HG03175 (cell line): ENCODE measurements around the gene MOCOS.

Experiments used
- ATAC-seq: cut with Tn5 transposase; IDR thresholded peaks from one replicate; pipeline ENCODE4 v1.9.1; 2021; ENCODE audit warnings: mild to moderate bottlenecking, moderate library complexity; ENCODE audit not compliant: unreplicated experiment

The MOCOS gene

DNA sequence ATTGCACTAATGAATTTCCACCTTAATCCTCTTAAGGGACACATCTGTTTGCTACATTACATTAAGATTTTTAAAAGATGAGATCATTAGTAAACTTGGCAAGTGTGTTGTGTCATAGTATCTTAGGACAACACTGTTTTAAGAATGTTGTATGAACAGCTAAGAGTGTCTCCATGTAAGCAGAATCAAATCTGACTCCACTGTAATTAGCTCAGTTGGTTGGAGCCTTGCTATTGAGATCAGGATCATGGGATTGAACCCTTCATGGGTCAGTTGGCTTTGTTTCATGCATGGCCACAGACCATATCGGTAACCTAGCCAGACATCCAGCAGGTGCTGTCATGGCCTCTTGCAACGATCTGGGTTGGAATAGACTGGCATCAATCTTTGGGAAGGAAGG is 115.4 kb downstream of the MOCOS start:
- no peak for ATAC-seq

DNA sequence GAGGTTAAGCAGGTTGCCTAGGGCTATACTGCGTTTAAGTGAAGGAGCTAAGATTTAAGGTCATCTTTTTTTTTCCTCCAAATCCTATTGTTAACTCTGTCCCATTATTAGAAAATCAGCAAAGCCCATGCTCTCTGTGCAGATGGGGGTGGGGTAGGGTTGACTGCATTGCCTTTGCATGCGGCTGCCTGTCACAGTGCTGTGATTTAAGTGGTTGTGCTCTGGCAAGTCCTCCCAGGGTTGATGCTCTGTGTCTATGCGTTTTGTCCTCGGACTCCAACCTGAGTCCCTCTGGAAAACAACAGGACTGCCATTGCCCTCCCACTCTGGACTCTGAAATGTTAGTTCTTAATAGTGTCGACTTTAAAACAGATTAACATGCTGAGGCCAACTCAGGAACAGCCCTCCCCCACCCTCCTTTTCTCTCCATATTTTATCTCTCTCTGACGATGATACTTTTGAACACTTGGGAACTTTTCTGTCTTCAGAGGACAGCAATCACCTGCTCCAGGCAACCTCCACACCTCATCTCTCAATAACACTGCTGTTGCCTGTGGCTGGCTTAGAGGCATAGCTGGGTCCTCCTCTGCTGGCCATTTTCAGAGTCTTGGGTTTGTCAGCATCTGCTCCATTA is 116.0 kb downstream of the MOCOS start:
- ATAC-seq: no peak

DNA sequence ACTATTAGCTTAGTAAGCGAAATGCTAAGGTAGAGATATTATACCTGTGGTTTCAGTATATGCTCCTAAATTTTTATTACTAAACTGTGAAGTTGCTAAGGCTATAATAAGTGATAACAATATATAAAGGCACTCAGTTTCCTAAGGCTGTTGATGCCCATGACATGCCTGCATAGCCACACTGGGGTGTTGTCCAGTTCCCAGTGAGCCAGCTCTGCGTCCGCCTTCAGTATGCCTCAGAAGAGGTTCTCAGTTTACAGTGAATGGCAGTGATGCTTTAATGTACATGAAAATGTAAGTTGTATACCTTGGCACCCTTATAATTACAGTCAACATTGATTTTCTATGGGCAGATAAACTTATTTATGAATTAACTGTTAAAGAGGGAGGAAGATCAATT is 117.4 kb downstream of the MOCOS start:
- ATAC-seq: no peak

DNA sequence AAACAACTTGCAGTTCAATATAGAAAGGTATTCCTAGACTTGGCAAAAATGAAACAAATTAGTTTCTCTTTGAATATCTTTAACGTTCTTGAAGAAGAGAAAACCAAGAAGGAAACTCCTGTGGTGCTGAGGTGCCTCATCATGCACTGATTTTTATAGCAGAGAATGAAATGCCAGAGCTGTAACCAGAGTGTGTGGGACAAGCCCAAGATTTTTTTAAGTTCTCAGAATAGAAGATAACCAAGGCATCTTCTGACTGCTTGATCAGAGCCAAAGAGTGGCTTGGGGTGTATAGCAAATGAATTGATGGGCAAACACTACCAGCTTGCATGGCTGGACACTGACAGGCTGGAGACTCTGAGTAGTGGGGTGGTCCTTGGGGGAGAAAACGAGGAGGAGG is 118.1 kb downstream of the MOCOS start:
- ATAC-seq: no peak

DNA sequence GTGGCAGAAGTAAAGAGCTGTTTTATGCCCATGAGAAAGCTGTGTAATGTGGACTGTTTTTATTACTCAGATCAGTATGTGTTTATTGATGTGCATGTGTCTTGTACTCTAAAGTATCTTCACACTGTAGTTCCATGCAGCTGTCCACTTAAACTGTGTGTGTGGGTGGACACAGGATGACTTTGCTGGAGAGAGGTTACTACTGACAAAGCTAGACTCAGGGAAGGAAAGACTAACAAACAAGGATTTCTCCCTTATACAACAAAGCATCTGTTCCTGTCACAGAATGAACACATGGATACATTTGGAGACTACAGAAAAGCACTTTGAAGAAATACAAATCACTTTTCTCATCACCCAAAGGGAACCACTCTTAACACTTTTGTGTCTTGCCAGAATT is 120.2 kb downstream of the MOCOS start:
- ATAC-seq: no peak

DNA sequence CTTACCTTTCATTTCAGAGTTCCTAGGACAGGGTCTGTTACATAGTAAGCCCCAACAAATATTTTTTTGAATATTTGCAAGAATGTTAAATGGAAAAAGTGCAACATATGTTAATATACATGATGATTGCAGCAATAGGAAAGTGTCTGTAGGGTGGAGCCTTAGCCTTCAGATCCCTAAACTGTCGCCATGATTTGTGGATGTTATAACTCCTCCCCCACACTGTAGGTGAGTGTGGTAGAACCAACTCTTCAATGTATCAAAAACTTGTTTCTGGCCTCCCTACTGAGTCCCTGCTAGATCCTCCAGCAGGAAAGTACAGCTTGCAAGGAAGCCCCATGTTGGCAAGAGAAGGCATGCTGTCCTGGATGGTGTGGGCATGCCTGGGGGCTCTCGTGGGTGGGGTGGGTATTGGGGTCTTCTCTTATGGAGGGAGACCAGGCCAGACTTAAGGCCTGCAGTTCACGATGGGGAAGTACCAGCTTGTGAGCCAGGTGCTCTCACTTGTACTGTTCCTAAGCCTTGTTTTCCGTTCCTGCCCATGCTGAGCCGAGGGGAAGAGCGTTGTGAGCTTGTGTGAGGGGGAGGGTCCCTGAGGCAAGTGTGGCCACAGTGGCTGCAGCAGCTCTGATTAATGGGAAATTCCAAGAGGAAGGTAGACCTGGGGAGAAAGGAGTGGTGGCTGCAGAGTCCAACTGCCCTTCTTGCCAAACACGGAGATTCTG is 121.6 kb downstream of the MOCOS start:
- no peak for ATAC-seq

DNA sequence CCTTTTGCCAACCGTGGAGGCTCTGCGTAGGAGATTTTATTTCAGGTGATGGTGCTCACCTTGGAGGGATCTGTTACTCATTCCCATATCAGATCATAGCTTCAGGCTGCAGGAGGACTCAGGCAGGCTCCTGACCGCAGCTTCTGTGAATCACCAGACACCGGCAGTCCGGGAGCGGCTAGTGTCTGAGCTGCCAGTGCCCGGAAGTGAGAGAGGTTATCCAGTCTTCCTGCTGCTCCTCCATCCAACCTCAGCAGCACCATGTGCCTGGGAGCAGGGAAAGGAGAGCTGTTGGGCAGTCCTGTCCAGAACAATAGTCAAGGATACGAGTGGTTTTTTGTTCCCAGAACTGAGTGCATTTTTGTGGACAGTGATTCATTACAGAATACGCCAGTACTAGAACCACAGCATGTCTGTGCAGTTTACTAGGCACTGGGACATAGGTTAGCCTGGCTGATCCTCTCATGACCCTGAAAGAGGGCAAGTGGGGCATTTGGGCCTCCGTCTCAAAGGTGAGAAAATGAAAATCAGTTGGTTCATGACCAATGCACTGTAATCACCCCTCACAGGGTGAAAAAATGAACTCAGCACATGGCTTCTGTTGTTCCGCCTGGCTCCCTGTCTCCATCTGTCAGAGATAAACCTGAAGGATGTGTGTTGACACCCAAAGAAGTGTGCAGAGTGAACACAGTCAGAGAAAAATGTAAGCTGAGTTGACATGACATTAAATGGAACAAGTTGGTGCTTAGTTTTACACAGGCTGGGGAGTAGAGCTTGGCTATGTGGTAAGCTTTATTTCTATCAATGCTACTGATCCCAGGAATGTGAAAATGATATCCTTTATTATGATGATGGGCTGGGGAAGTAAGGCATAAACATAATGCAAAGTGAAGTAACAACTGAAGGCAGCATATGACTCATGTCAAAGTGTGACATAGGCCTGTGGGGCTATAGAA is 122.4 kb downstream of the MOCOS start:
- ATAC-seq: no peak

DNA sequence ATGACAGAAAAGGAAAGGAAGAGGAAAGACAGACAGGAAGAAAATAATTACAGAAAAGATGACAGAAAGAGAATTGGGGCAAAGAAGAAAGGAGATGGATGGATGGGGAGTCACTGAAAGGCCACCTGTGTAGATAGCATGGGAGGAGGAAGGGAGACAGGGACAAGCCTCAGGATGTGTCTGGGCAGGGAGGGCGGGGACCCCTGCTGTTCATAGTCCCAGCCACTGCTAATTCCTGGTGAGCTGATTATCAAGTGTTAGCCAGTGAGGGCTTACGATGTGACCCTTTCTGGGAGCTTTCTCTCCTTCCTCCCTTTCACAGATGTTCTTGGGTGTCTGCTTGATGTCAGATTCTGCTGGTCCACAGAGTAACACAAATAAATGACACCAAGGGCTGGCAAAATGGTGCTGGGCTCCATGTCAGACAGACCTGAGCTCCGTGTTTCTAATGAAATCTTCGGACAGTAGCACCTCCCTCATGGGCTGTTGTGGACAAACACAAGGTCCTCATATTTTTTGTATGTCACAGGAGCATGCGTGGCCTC is 123.8 kb downstream of the MOCOS start:
- no peak for ATAC-seq

DNA sequence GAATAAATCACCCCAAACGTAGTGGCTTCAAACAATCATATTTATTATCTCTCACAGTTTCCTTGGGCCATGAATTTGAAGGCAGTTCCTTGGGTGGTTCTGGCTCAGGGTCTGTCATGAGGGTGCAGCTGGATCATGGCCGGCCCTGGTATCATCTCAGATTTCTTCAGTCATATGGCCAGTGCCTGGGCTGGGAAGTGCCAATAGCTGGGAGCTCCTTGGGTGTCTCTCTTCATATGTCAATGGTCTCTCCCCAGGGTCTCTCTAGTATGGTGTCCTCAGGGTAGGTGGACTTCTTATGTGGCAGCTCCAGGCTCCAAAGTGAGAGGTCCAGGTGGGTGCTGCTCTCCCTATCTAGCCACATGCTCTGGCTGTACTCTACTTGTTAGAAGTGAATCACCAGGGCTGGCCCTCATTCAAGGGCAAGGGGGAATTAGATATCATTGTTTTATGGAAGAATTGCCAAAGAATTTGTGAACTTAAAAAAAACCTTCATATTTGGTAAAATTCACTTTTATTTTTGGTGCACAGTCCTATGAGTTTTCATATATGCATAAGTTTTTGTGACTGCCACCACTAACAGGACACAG is 125.6 kb downstream of the MOCOS start:
- ATAC-seq: no peak

DNA sequence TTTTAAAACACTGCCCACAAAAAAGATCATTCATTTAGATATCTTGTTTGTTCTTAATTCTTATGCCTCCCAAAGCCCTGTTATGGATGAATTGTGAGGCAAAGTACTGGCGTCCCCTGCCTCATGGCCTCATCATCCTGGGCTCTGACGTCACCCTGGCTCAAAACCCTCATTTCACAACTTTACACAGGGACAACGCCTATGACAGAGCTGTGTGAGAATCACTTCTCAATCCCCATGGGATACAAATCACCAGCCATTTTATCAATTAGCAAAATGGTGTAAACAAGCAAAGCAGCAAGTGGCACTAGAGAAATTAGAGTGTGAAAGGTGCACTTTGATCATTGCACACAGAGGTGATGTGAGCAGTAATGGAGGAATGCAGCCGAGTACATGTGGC is 126.8 kb downstream of the MOCOS start:
- no peak for ATAC-seq

DNA sequence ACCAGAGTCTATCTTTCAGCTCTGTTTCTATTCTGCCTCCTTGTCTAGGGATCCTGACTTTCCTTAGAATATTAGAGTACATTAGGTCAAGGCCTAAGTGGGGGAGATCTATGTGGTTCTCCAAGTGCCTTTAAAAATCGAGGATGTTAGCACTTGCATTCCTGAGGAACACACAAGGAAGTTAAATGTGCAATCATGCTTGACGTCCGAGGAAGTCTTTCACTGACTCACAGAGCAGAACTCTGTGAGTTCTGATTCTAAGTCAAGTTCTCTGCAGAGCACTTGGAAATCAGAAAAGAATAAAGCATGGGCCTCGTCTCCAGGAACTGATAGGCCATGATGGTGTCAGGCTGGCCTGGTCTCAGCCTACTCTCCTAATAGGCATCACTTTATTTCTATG is 127.5 kb downstream of the MOCOS start:
- ATAC-seq: no peak

DNA sequence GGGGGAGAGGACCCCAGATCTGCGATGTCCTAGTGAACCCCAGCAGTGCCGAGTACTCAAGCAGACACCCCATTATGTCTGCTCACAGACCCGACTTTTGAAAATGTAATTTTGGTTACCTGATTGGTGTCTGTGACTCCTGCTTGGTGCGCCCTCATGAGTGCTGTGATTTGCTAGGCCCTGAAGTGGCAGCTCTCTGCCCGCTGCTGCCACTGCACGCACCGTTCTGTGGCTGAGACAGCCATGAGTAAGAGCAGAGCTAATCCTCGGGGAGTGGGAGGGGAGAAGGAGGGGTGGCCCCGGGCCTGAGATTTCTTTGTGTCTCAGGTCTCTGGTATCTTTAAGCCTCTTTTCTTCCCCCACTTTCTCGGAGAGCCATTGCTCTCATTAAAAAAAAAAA is 128.4 kb downstream of the MOCOS start:
- no peak for ATAC-seq

DNA sequence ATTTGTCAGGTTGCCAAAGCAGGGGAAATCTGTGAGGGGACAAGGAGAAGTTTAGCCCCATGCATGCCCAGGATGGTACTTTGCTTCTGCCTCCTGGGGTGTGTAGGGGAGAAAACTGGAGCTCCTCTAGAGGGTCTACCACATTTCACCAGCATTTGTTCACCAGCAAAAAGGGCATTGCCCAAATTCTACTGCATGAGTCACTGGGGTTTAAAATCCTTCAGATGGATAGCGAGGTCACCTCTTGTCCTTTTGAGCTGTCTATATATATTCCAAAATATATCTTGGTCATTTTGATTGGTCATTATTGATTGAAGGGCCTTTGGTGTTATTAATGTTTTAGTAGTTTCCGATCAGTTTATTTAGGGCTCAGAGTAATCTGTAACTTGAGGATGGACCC is 128.9 kb downstream of the MOCOS start:
- no peak for ATAC-seq
